HepG2 (cell line): ENCODE measurements around the gene ASF1B. TPM values are rescaled to one million over a fixed set of nuclear protein-coding genes. Genes with fewer than 3 reads are reported as not detected.

Experiments
- ARHGAP35 ChIP-seq: sonication (generic); formaldehyde crosslinking; IDR thresholded peaks from 2 replicates; pipeline ENCODE4 v1.9.0; 2022; ENCODE audit warnings: mild to moderate bottlenecking, inconsistent platforms, moderate library complexity, missing genetic modification reagents, borderline replicate concordance
- ARNT2 ChIP-seq: sonication (generic); formaldehyde crosslinking; IDR thresholded peaks from 2 replicates; pipeline ENCODE4 v1.8.0; 2022; ENCODE audit warnings: mild to moderate bottlenecking, low read depth, missing genetic modification reagents, moderate library complexity
- FOXP1 ChIP-seq, 2 experiments: fragments of 450-650 bp in 1 of 2; IDR thresholded peaks; 2 replicates each; pipeline ENCODE4 v1.6.1; 2017 to 2018; ENCODE audit warnings: antibody characterized with exemption in 1 of 2
- GABPB1 ChIP-seq: IDR thresholded peaks from 2 replicates; pipeline ENCODE4 v1.6.1; 2016; ENCODE audit warnings: mild to moderate bottlenecking, missing genetic modification reagents, moderate library complexity, missing compliant biosample characterization
- MTA1 ChIP-seq: sonication (generic); formaldehyde crosslinking; IDR thresholded peaks from 2 replicates; pipeline ENCODE4 v1.4.0; 2020; ENCODE audit warnings: missing genetic modification reagents, mild to moderate bottlenecking, borderline replicate concordance
- MZF1 ChIP-seq: sonication (generic); formaldehyde crosslinking; IDR thresholded peaks from 2 replicates; pipeline ENCODE4 v1.8.1; 2023; ENCODE audit warnings: mild to moderate bottlenecking, missing genetic modification reagents, borderline replicate concordance
- PRMT3 ChIP-seq: sonication (generic); formaldehyde crosslinking; IDR thresholded peaks from 2 replicates; pipeline ENCODE4 v1.8.1; 2022; ENCODE audit warnings: low read depth, mild to moderate bottlenecking, moderate library complexity, missing genetic modification reagents, borderline replicate concordance
- RXRA ChIP-seq: sonication (generic); formaldehyde crosslinking; IDR thresholded peaks from 2 replicates; pipeline ENCODE4 v1.5.1; 2020; ENCODE audit warnings: missing genetic modification reagents
- TAF1 ChIP-seq: sonication (generic); formaldehyde crosslinking; IDR thresholded peaks from 2 replicates; pipeline ENCODE4 v1.4.0; 2020; ENCODE audit warnings: missing genetic modification reagents
- TAF15 ChIP-seq: fragments of 200-400 bp; formaldehyde crosslinking; IDR thresholded peaks from one replicate; pipeline ENCODE4 v1.6.1; 2018; ENCODE audit warnings: mild to moderate bottlenecking, low read depth, low read length; ENCODE audit not compliant: poor library complexity, severe bottlenecking
- THYN1 ChIP-seq: sonication (generic); formaldehyde crosslinking; IDR thresholded peaks from 2 replicates; pipeline ENCODE4 v1.8.1; 2023; ENCODE audit warnings: low read depth, mild to moderate bottlenecking, moderate library complexity, missing genetic modification reagents, borderline replicate concordance
- U2AF1 ChIP-seq: fragments of 200-400 bp; formaldehyde crosslinking; optimal IDR thresholded peaks from 2 replicates; pipeline ENCODE3; 2017; ENCODE audit warnings: mild to moderate bottlenecking, low read depth, low read length
- ZBTB20 ChIP-seq: sonication (generic); formaldehyde crosslinking; IDR thresholded peaks from 2 replicates; pipeline ENCODE4 v1.8.1; 2023; ENCODE audit warnings: missing genetic modification reagents, low read depth, mild to moderate bottlenecking, borderline replicate concordance
- ZBTB42 ChIP-seq: sonication (generic); formaldehyde crosslinking; IDR thresholded peaks from 2 replicates; pipeline ENCODE4 v1.5.0; 2020; ENCODE audit warnings: mild to moderate bottlenecking, missing genetic modification reagents
- ZNF414 ChIP-seq: sonication (generic); formaldehyde crosslinking; IDR thresholded peaks from 2 replicates; pipeline ENCODE4 v1.5.0; 2020; ENCODE audit warnings: missing genetic modification reagents
- ZNF652 ChIP-seq: IDR thresholded peaks from 2 replicates; pipeline ENCODE4 v1.6.1; 2016; ENCODE audit warnings: low read depth, borderline replicate concordance
- ZNF691 ChIP-seq: sonication (generic); formaldehyde crosslinking; IDR thresholded peaks from 2 replicates; pipeline ENCODE4 v1.4.0; 2020; ENCODE audit warnings: missing genetic modification reagents, low read depth, mild to moderate bottlenecking, borderline replicate concordance
- ZNF800 ChIP-seq: sonication (generic); formaldehyde crosslinking; IDR thresholded peaks from 2 replicates; pipeline ENCODE4 v1.4.0; 2020; ENCODE audit warnings: missing genetic modification reagents
- polyA plus RNA-seq, 8 experiments: library from polyadenylated mRNA; depleted of rRNA in 3 of 8; stranded (reverse) in 7 of 8; unstranded in 1 of 8; fragments of >200 nt; fragmentation: Illumina TruSeq in 4 of 8; extraction: Trizol in 4 of 8; gene quantifications; 2 replicates each; pipeline versions ENCODE4 v1.2.1 to v1.2.3, GENCODE V29; 2011 to 2016; ENCODE audit warnings: low read depth in 4 of 8, missing spikeins in 1 of 8, mixed read lengths in 1 of 8; ENCODE audit not compliant: insufficient read depth in 1 of 8
- total RNA-seq, 5 experiments: library from RNA; depleted of rRNA; stranded (reverse); fragments of >200 nt; fragmentation: Illumina TruSeq; extraction: Trizol; gene quantifications; 2 replicates each; pipeline ENCODE4 v1.2.3, GENCODE V29; 2016; ENCODE audit warnings: low read depth in 1 of 5
- TF ChIP-seq, protein P1 (sequence below): sonication (generic); formaldehyde crosslinking; IDR thresholded peaks from 2 replicates; pipeline ENCODE4 v1.4.0; 2020; ENCODE audit warnings: missing genetic modification reagents

ASF1B gene
- total and polyA plus RNA-seq, 2 of the 13 experiments (the other 11 are each of a cell fraction or from before 2014, with no cell fraction given): 18.2 to 24.8 TPM

GRCh38 chr19:14089662-14090508, 46.5 kb downstream of the ASF1B start (continued):
- TF ChIP-seq ZNF691 (CRISPR knock-in tag): no peak
- TF ChIP-seq ZBTB42 (CRISPR knock-in tag): no peak
- TF ChIP-seq PRMT3: no peak
- no peak for TF ChIP-seq MTA1
- TF ChIP-seq U2AF1: no peak
- TF ChIP-seq TAF1: no peak
- TF ChIP-seq ZNF414 (CRISPR knock-in tag): no peak
- no peak for TF ChIP-seq RXRA (CRISPR knock-in tag)
- no peak for TF ChIP-seq ARNT2 (CRISPR knock-in tag)
- no peak for TF ChIP-seq THYN1 (CRISPR knock-in tag)
- no peak for TF ChIP-seq TAF15
- TF ChIP-seq, protein P1, sequence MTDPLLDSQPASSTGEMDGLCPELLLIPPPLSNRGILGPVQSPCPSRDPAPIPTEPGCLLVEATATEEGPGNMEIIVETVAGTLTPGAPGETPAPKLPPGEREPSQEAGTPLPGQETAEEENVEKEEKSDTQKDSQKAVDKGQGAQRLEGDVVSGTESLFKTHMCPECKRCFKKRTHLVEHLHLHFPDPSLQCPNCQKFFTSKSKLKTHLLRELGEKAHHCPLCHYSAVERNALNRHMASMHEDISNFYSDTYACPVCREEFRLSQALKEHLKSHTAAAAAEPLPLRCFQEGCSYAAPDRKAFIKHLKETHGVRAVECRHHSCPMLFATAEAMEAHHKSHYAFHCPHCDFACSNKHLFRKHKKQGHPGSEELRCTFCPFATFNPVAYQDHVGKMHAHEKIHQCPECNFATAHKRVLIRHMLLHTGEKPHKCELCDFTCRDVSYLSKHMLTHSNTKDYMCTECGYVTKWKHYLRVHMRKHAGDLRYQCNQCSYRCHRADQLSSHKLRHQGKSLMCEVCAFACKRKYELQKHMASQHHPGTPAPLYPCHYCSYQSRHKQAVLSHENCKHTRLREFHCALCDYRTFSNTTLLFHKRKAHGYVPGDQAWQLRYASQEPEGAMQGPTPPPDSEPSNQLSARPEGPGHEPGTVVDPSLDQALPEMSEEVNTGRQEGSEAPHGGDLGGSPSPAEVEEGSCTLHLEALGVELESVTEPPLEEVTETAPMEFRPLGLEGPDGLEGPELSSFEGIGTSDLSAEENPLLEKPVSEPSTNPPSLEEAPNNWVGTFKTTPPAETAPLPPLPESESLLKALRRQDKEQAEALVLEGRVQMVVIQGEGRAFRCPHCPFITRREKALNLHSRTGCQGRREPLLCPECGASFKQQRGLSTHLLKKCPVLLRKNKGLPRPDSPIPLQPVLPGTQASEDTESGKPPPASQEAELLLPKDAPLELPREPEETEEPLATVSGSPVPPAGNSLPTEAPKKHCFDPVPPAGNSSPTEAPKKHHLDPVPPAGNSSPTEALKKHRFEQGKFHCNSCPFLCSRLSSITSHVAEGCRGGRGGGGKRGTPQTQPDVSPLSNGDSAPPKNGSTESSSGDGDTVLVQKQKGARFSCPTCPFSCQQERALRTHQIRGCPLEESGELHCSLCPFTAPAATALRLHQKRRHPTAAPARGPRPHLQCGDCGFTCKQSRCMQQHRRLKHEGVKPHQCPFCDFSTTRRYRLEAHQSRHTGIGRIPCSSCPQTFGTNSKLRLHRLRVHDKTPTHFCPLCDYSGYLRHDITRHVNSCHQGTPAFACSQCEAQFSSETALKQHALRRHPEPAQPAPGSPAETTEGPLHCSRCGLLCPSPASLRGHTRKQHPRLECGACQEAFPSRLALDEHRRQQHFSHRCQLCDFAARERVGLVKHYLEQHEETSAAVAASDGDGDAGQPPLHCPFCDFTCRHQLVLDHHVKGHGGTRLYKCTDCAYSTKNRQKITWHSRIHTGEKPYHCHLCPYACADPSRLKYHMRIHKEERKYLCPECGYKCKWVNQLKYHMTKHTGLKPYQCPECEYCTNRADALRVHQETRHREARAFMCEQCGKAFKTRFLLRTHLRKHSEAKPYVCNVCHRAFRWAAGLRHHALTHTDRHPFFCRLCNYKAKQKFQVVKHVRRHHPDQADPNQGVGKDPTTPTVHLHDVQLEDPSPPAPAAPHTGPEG: no peak
- TF ChIP-seq ZNF800 (CRISPR knock-in tag): peak; percentile 42; the same call in 1 of the 2 replicates
- no peak for TF ChIP-seq FOXP1 (IDR thresholded peaks at IDR 0.05)
- no peak for TF ChIP-seq FOXP1 (CRISPR knock-in tag; IDR thresholded peaks at IDR 0.05)
- no peak for TF ChIP-seq ZNF652 (CRISPR knock-in tag)
- no peak for TF ChIP-seq MZF1
- TF ChIP-seq ZBTB20 (CRISPR knock-in tag): no peak
- TF ChIP-seq ARHGAP35 (CRISPR knock-in tag): no peak
- TF ChIP-seq GABPB1: no peak; the same call in 1 of the 2 replicates
